IPS-20b (cell line): Measurements from ENCODE around the gene HOXB9.

ENCODE experiments used
- H3K27ac ChIP-seq: one replicate; pipeline ENCODE4 v1.5.1; 2013; ENCODE audit warnings: low read length
- H3K27me3 ChIP-seq: 2 replicates; pipeline ENCODE4 v1.6.1; 2013; ENCODE audit warnings: mild to moderate bottlenecking, low read length, inconsistent platforms; ENCODE audit not compliant: insufficient read depth
- H3K36me3 ChIP-seq: 2 replicates; pipeline ENCODE4 v1.6.1; 2013; ENCODE audit warnings: low read depth, mild to moderate bottlenecking, inconsistent platforms, low read length, moderate library complexity; ENCODE audit not compliant: insufficient read depth
- H3K4me1 ChIP-seq: 2 replicates; pipeline ENCODE4 v1.6.1; 2013; ENCODE audit warnings: mild to moderate bottlenecking, control low read depth, inconsistent platforms, low read length, moderate library complexity; ENCODE audit not compliant: insufficient read depth
- H3K4me3 ChIP-seq: 2 replicates; pipeline ENCODE4 v1.5.1; 2013; ENCODE audit warnings: mild to moderate bottlenecking, low read length, inconsistent platforms
- H3K9ac ChIP-seq: 2 replicates; pipeline ENCODE4 v1.6.1; 2013; ENCODE audit warnings: low read depth, mild to moderate bottlenecking, inconsistent platforms, low read length, moderate library complexity
- H3K9me3 ChIP-seq: 2 replicates; pipeline ENCODE4 v1.6.1; 2013; ENCODE audit warnings: mild to moderate bottlenecking, low read depth, low read length, inconsistent platforms; ENCODE audit not compliant: insufficient read depth

Gene HOXB9

DNA sequence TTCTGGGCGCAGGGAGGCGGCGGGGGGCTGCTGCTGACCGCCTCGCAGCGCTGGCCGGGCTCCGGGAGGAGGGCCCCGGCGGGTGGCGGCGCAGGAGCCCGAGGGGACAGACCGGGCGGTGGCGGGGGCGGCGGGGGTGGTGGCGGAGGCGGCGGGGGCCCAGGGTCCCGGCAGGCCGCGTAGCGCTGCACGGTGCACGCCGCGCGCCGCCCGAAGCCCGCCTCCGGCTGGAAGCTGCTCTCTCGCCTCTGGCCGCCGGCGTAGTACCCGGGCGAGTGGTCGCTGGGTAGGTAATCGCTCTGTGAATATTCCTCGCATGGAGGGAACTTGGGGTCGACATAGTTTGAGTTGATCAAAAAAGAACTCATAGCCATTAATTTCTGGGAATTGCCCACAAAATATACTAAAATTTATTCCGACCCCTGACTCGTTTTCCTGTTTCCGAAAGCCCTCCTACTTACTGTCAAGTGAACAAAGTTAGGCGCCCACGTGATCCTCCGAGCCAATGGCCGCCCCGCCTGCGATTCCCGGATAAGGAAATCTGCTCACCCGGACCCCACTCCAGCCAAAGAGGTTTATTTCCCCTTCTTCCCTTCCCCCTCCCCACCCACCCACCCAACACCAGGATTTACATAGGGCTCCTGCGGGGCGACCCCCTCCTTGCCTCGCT, 48.1 kb downstream of the HOXB9 start, which contains the start of gene HOXB4:
Gene HOXB4 (minus strand): TSS at position 405 of the 670 bp plus-strand sequence. CDS start 31 bp downstream, at position 374.
- Histone ChIP-seq H3K4me1 (no peaks in the 10 kb centered on the region), H3K4me3 (no peak within 1 kb of the TSS), H3K9me3 (peaks cover 4% of the 10 kb centered on the region; the same call in 1 of the 2 replicates), H3K27me3 (peaks cover 100% of the 10 kb centered on the region), H3K9ac (no peak within 1 kb of the TSS), H3K27ac (no peak within 1 kb of the TSS), H3K36me3 (no peaks in the 10 kb centered on the region)

DNA sequence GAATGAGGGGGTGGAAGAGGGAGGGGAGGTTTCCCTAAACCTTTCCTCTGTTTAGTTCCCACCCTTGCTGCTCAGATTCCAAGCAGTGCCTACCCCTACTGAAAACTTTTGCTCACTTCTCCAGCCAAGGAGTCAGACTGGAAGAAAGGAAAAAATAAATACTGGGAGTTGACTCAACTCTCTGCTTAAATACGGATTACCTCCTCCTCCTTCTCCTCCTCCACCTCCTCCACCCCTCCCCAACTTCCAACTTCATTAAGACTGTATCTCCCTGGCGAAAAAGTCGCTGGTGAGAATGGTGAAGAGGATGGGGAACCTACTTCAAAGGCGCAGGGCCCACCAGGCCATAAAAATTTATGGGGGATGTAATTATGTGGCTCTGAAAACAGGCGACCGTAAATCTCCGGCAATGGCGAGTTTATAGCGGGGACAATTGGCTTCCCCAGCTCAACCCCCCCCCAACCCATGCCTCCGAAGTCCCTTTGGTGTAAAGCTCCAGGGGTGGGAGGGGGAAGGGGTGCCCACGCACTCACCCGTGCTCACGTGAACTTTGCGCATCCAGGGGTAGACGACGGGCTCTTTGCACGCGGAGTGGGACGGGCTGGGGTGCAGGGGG, 48.7 kb downstream of the HOXB9 start:
- Histone ChIP-seq H3K4me3 (no peak overlapping the region), H3K27me3 (peaks cover 100% of the 10 kb centered on the region), H3K36me3 (no peaks in the 10 kb centered on the region), H3K9ac (no peak overlapping the region), H3K4me1 (no peaks in the 10 kb centered on the region), H3K27ac (no peak overlapping the region), H3K9me3 (peaks cover under 1% of the 10 kb centered on the region; the same call in 1 of the 2 replicates)

DNA sequence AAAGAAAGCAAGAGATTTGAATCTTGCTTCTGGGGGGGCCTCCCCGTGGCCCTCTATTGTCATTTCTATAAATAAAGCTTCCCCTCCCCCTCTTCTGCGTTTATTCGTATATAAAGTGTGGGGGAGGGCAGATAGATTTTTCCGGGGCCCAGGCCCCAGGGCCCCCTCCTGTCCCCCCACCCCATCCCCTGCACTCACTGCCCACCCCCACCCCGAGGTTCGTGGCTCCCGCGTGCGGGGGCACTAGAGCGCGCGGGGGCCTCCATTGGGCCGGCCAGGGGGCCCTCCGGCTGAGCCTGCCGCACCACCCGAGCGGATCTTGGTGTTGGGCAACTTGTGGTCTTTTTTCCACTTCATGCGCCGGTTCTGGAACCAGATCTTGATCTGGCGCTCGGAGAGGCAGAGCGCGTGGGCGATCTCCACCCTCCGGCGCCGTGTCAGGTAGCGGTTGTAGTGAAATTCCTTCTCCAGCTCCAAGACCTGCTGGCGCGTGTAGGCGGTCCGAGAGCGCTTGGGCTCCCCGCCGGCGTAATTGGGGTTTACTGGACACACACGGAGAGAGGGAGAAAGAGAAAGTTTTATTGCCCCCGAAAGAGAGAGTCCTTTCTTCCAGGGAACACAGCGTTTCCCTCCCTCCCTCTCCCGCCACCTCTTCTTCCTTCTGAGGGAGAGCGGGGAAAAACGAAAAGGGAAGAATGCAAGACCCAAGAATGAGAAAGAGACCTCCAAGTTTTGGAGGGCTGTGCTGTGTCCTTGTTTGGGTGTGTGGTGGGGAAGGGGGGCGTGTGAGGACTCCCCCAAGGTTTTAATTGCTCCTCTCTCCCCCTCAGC, 49.5 kb downstream of the HOXB9 start:
- H3K4me1 ChIP-seq = no peaks in the 10 kb centered on the region
- no peak overlapping the region for H3K4me3 ChIP-seq
- peaks cover 100% of the 10 kb centered on the region for H3K27me3 ChIP-seq
- no peaks in the 10 kb centered on the region; the same call in 1 of the 2 replicates for H3K9me3 ChIP-seq
- no peaks in the 10 kb centered on the region for H3K36me3 ChIP-seq
- H3K9ac ChIP-seq = no peak overlapping the region
- no peak overlapping the region for H3K27ac ChIP-seq

DNA sequence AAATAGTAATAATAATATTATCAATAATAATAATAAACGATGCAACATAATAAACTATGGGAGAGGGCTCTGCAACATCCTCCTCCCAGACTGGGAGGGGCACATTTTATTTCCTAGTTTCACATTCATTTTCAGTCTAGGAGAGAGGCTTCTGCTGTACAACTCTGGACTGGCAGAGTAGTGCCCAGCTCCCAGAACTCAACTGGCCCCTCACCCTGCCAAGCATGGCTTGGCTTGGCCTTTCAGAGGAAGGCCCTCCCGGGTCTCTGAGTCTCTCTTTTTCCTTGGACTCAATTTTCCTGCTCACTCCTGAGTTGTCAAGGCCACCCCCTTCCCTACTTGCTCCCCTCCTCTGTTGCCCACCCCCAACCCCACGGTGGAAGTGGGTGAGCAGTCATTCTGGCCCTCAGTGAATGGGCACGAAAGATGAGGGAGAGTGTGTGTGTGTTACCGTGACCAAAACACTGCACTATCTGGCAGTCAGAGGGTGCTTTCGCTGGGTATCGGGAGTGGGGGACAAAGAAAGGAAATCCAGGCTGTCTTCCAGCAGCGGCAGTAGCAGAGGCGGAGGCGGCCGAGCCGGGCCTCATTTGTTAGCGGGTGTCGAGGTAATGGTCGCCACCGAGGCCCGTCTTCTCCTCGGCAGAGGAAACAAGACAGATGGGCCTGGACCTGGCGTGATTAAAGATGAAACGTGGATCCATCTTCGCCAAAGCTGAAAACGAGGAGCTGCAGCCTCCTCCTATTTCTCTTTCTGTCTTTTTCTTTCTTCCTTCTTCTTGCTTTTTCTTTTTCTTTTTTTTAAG, 50.3 kb downstream of the HOXB9 start:
- Histone ChIP-seq H3K4me1 (no peaks in the 10 kb centered on the region), H3K9me3 (no peaks in the 10 kb centered on the region; the same call in 1 of the 2 replicates), H3K36me3 (no peaks in the 10 kb centered on the region), H3K4me3 (no peak overlapping the region), H3K27ac (no peak overlapping the region), H3K27me3 (peaks cover 100% of the 10 kb centered on the region), H3K9ac (no peak overlapping the region)

DNA sequence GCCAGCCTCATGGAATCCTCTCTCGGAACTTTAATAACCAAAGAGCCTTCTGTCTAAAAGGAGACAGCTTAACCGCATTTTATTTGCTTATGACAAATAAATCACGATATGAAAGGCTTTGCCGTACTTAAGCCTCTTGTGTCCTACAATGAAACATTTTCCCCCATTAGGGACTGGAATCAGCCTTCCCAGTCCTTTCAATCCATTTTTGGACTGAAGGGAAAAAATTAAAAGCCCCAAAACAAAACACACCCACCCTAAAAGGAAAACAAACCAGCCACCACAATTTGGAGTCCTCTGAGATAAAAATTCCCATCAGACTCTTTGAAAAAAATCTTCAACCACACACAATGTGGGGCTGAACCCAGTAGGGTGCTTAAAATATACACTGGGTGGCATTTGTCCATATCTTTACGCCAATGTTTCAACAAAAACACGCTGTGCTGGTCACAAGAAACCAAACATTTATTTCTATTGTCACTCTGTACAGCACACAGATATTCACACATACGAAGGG, 51.0 kb downstream of the HOXB9 start:
- Histone ChIP-seq H3K27ac (no peak overlapping the region), H3K9me3 (no peaks in the 10 kb centered on the region; the same call in 1 of the 2 replicates), H3K36me3 (no peaks in the 10 kb centered on the region), H3K9ac (no peak overlapping the region), H3K27me3 (peaks cover 100% of the 10 kb centered on the region), H3K4me1 (no peaks in the 10 kb centered on the region), H3K4me3 (no peak overlapping the region)

DNA sequence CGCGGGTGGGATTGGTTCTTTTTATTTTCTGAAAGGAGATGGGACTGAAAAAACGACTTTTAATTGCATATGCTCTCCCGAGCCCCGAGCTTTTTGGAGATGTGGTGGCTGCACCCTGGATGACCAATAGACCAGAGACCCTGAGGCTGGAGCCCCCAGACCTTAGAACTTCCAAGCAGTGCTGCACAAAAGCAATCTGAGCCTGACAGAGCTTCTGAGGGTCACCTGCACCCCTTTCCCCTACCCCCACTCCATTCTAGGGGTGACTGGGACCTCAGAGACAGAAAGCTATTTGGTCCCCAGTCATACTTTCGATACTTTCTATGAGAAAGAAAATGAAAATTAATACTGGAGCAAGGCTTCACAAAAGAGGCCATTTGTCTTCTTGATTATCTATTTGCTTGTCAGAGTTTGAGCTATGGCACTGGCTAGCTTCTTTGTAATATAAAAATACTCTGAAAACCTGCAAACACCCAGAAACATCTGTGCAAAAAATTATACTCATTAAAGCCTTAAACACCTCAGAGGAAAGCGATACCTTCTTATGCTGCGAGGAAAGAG, 51.6 kb downstream of the HOXB9 start:
- no peak overlapping the region for H3K9ac ChIP-seq
- H3K27ac ChIP-seq = no peak overlapping the region
- no peaks in the 10 kb centered on the region for H3K36me3 ChIP-seq
- no peak overlapping the region for H3K4me3 ChIP-seq
- no peaks in the 10 kb centered on the region for H3K4me1 ChIP-seq
- H3K9me3 ChIP-seq = no peaks in the 10 kb centered on the region; the same call in 1 of the 2 replicates
- H3K27me3 ChIP-seq = peaks cover 100% of the 10 kb centered on the region

DNA sequence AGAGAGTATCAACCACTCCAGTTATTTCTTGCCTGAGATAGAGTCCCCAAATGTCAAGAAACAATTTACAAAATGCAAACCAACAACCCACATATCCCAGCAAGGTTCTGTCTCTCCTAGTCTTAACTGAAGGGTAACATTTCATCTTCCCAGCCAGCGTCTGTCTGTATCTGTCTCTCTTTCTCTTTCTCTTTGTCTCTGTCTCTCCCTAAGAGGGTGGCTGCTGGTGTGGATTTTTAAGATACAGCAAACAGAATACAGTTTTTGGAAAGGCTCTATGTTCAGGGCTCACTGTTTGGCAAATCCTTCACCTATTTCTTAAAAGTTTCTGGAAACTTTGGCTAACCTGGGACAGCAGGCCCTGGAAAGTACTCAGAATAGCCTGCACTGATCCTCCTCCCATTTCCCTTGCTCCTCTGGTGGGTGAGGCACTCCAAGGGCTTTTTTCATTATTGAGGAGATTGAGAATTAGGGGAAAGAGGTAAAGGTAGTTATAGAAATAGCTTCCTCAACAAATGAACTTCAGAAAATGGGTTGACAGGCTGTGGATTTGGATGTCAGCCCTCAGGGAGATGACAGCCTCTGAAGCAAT, 54.2 kb downstream of the HOXB9 start:
- H3K4me3 ChIP-seq = no peak overlapping the region
- H3K4me1 ChIP-seq = no peaks in the 10 kb centered on the region
- no peak overlapping the region for H3K27ac ChIP-seq
- no peak overlapping the region for H3K9ac ChIP-seq
- H3K27me3 ChIP-seq = peaks cover 100% of the 10 kb centered on the region
- no peaks in the 10 kb centered on the region for H3K36me3 ChIP-seq
- H3K9me3 ChIP-seq = no peaks in the 10 kb centered on the region; the same call in none of the 2 replicates
